ENCODE results near the gene MID1. TPM values are rescaled to one million over a fixed set of nuclear protein-coding genes. Genes with fewer than 3 reads are reported as not detected.
A peak's percentile ranks its signal among the peaks of the same experiment; 100 is the strongest.

Gene MID1
- polyA plus RNA-seq, 12 donors, result 19.9 to 36.1 (median 27.3) TPM; not detected in 1

DNA sequence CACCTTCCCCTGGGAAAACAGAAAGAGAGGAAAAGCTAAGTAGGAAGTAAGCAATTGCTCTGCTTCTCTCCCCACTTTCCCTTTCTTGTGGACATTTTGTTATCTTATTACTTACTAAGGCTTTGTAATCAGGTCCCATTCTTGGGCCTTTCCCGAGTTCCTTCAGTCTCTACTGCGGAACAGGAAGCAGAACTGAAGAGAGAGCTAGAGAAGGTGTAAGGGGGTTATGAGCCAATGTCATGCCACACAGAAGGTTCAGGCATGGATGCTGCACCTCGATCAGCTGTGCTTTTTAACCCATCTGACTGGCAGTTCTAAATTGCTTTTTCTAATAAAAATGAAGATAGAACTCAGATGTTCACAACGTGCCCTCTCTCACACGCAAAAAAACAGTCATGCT, 83.6 kb downstream of the MID1 start:
- DNase-seq, result no peak

- DNase-seq, result no peak
Observed at GRCh38 chrX:10534611-10535010, 85.8 kb downstream of the MID1 start.

DNA sequence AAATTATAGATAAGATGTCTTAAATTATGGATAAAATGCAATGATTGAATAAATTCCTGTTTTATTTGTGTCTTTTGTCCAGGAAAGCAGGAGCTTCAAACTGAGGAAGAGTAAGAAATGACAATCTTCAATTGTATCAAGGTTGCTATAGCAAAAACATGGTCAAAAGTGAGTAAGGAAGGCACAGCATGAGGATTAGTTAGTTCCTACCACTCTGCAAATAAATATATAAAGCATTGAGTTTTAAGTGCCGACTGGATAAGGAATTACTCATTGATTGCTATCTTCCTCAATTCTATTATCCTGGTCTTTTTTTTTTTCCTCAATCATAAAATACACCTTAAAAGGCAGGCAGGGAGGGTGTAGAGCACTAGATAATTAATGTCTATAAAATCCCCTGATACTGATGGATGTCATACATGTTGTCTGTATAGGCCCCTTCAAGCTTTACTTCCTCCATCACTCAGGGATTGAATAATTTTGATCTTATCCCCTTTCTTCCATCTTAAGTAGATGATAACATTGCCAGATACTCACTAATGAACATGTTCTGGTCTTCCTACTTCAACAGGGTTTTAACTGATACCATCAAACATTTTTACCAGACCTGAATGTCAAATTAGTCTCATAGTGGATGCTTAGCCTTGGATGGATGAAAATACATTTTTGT, 86.6 kb downstream of the MID1 start:
- DNase-seq, result no peak

DNA sequence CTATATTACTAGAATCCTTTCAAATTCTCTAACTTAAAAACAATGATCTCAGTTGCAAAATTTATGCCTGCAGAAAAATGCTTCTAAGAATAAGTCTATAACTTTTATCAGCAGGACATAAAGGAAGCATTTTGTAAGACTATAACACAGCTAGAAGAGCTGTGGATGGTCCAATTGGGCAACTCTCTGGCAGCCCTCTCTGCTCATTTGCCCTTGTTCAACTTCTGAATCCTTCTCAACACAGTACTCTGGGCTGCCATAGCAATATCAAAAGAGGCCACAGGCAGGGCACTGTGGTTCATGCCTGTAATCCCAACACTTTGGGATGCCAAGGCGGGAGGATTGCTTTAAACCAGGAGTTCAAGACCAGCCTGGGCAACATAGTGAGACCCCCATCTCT, 88.5 kb downstream of the MID1 start:
- no peak for DNase-seq

- DNase-seq, result no peak
Observed at GRCh38 chrX:10529344-10529743, 91.0 kb downstream of the MID1 start.

DNA sequence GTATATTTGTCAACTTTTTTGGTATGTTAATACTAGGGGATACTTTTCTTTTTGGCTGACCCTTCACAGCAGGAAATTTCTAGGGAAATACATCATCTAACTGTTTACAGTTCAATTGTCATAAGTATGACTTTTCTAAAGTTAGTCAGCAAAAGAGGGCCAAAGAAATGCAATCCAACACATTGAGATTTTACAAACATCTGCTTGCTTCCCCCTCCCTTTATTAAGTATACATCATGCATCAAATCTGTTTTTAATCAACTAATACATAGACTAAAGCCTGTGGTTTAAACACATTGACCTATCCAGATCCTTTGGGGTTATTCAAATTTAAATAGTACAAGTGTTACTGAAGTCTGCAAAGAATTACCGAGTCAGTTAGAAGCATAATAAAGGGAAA, 93.9 kb downstream of the MID1 start:
- DNase-seq, result peak; percentile 38

GRCh38 chrX:10525381-10526120, 94.8 kb downstream of the MID1 start:
- DNase-seq, result peak; percentile 35

- DNase-seq, result peak; percentile 35
Observed at GRCh38 chrX:10524578-10524977, 95.8 kb downstream of the MID1 start.

GRCh38 chrX:10519761-10520160, 100.6 kb downstream of the MID1 start:
- DNase-seq, result no peak

DNA sequence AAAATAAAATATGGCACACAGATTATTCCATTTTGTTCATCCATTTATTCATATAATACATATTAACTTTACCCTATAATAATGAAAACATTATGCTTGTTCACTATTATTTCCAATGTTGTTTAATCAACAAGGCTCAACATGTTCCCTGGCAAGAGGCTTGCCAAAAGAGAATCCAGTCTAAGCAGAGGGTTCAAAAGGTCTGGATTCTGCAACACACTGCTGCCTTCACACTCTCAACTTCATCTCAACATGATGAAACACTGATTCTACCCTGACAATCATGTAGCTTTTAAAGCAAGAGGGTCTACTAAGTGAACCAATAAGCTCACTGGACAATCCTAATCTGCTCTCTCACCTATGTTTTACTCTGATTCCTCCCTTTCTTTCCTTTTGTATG, 101.1 kb downstream of the MID1 start:
- DNase-seq, result no peak

DNA sequence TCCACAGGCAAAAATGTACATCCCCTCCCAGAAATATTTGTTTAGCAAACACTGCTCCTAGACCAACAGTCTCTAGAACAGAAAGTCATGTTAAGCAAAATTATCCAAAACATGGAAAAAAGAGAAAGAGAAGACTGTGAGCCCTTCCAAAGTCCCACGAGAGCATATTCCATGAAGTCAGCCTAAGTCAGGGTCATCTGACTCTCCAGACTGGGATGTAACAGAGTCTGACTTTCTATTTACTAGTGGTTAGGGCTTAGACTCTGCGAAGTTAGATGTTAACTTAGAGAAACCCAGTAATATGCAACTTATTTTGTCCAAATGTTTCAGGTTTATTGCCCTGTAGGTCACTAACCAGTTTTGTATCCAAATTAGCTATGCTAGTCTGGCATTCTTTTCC, 102.3 kb downstream of the MID1 start:
- DNase-seq, result no peak

DNA sequence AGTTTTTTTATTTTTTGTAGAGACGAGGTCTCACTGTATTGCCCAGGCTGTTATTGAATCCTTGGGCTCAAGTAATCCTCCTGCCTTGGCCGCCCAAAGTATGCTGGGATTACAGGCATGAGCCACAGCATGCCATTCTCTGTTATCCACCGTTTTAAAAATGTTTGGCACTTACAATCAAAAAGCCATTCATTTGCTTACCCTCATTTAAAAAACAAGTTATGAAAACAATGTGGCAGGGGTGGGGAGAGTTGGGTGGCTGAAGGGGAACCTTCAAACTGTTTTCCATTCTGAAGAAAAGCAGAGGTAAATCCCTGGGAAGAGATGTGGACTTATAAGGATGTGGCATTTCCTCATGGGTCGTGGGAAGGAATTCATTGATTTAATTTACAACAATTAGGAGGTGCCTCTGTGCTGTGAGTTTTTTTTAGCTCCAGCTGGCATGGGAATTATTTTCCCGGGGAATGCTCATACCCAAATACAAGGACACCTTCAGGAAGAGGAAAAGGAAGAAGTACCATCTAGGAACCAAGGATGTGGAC, 103.5 kb downstream of the MID1 start:
- DNase-seq, result no peak

DNA sequence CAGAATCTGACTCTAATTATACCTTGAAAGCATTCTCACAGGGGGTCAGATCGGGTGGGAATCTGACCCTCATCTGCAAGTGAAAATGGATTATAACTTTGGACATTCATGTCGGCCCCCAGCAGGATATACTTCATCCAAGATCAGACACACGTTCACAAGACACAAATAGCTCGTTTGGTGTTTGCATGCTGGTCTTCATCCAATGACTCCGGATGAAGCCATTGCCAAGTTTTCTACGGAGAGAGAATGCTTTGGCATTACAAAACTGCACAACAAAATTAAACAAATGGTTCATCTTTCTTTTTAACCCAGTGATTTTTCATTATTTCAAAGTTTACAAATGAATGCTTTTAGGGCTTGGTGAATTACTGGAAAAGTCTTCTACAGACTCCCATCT, 105.5 kb downstream of the MID1 start:
- DNase-seq, result no peak

DNA sequence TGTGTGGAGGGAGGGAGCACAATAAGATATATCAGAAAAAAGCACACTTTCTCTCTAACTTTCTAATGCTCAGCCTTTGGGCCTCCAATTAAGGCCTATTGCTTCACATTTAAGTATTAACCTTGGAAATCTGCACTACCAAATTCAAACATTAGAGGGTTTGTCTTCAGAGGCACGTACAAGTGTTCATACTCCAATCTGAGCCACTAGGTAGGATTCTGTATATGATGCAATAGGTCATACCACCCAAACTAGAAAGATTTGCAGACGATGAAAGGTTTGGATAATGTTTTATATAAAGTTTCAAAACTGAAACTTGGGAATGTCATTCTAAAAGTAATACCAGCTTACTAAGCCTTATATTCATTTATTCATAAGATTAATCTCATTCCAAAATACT, 106.4 kb downstream of the MID1 start:
- no peak for DNase-seq

DNA sequence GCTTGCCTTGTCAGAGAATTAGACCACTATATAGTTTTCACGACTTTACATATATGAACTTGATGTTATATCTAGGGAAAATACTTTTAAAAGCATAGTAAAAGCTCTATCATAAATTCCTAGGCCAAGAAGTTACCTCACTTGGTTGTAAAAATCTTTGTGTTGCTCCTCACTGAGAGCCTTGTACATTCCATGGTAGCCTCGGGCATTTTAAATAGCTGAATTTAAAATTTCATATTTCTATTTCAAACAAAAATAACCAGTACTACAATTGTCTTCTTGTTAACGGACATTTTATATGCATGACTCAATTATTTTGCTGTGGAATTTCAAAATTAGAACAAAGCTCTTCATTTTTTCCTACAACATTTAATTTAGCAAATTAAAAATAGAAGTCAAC, 107.6 kb downstream of the MID1 start:
- DNase-seq, result no peak

GRCh38 chrX:10512258-10512657, 108.1 kb downstream of the MID1 start:
- no peak for DNase-seq

- DNase-seq, result no peak
Observed at GRCh38 chrX:10509397-10509796, 111.0 kb downstream of the MID1 start.

DNA sequence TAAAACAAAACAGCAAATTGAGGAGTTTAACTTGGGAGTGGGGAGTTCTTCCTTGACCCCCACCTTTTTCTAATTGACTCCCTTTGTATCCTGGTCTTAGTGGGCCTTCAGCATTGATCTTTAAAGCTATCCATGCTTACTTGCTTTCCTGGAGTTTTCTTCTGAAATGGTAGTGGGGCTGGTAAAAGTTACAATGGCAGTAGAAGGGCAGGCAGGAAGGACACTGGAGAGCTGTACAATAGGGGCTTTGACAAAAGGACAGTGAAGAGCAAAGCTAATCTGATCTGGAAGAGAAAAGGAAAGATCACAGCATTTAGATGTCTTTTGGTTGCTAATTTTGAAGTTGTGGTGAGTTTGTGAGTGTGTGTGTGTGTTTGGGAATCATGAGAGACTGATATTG, 111.5 kb downstream of the MID1 start:
- no peak for DNase-seq

GRCh38 chrX:10507876-10508275, 112.5 kb downstream of the MID1 start:
- no peak for DNase-seq

GRCh38 chrX:10507181-10507580, 113.2 kb downstream of the MID1 start:
- no peak for DNase-seq

- DNase-seq, result no peak
Observed at GRCh38 chrX:10506781-10507180, 113.6 kb downstream of the MID1 start.

GRCh38 chrX:10505726-10506125, 114.7 kb downstream of the MID1 start:
- no peak for DNase-seq

DNA sequence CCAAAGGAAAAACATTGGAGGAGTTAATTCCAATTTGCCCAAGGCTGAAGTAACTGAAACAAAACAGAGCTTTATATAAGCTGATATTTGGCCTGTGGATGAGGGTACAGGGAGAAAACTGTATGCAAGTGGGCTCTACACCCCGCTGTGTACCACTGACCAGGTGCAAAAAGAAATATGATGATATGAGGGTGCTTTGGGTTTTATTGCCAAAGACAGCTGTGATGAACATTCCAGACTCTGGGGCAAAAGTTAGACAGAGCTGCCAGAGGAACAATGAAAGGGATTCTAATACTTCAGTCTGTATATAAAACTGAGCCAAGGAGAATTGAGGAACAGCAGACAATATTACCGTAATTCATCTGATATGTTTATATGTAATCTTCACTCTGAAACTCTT, 117.4 kb downstream of the MID1 start:
- DNase-seq, result no peak

DNA sequence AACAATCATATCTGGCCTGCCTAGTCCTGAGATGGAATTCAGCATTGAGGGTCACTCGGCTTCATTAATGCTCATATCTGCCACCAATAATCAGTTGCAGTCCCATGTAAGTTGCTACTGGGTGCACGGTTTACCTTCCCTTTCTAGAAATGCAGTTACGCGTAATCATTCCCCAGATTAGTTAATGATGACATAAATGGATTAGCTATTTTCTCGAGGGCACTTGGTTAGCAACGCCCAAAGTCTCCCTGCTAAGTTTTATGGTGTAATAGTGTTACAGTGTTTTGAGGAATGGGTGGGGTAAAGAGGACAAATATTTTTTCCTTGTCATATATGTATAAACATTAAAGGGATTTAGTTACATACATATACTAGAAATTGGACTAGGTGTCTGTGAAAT, 118.8 kb downstream of the MID1 start:
- DNase-seq, result no peak
